Spleen (tissue), 11 donors: Measurements from ENCODE around the gene CYGB. TPM values are rescaled to one million over a fixed set of nuclear protein-coding genes. Genes with fewer than 3 reads are reported as not detected.

ENCODE experiments used
- DNase-seq: peaks from one replicate; pipeline ENCODE4 v3.0.0-alpha.2; 2020
- H3K27ac ChIP-seq, 8 donors: fragments of 200-600 bp; sonication (generic) in 7 of 8; 1 replicate in 4 of 8; 2 replicates in 4 of 8; pipeline versions ENCODE4 v1.5.0 to v1.8.0; 2016 to 2021; ENCODE audit warnings: inconsistent platforms in 4 of 8, mild to moderate bottlenecking in 4 of 8, moderate library complexity in 1 of 8
- H3K27me3 ChIP-seq, 7 donors: fragments of 200-600 bp; sonication (generic) in 6 of 7; replicated peaks in 1 of 7; 1 replicate in 4 of 7; 2 replicates in 3 of 7; pipeline versions ENCODE4 v1.5.0 to v1.8.0; 2016 to 2021; ENCODE audit warnings: inconsistent platforms in 3 of 7, mild to moderate bottlenecking in 1 of 7
- H3K36me3 ChIP-seq, 6 donors: fragments of 200-600 bp; sonication (generic) in 5 of 6; 1 replicate in 4 of 6; 2 replicates in 2 of 6; pipeline versions ENCODE4 v1.5.0 to v1.8.0; 2016 to 2021; ENCODE audit warnings: inconsistent platforms in 2 of 6
- H3K4me1 ChIP-seq, 6 donors: fragments of 200-600 bp; sonication (generic) in 5 of 6; 1 replicate in 3 of 6; 2 replicates in 3 of 6; pipeline versions ENCODE4 v1.5.0 to v1.8.0; 2016 to 2021; ENCODE audit warnings: inconsistent platforms in 3 of 6
- H3K4me3 ChIP-seq, 8 donors: fragments of 200-600 bp; sonication (generic) in 7 of 8; 1 replicate in 4 of 8; 2 replicates in 4 of 8; pipeline versions ENCODE4 v1.5.0 to v1.8.0; 2016 to 2021; ENCODE audit warnings: inconsistent platforms in 4 of 8, mild to moderate bottlenecking in 4 of 8, moderate library complexity in 2 of 8
- H3K9me3 ChIP-seq, 8 donors: fragments of 200-600 bp; sonication (generic) in 7 of 8; 1 replicate in 4 of 8; 2 replicates in 4 of 8; pipeline versions ENCODE4 v1.5.0 to v1.8.0; 2016 to 2021; ENCODE audit warnings: inconsistent platforms in 4 of 8
- CTCF ChIP-seq, 11 experiments: fragments of 200-600 bp in 7 of 11; fragments of 450-650 bp in 4 of 11; sonication (generic) in 4 of 11; IDR thresholded peaks in 8 of 11; conservative IDR thresholded peaks in 3 of 11; 1 replicate in 7 of 11; 2 replicates in 4 of 11; pipeline versions ENCODE4 v1.4.0 to v1.8.0; 2016 to 2021; ENCODE audit warnings: antibody characterized with exemption in 11 of 11, inconsistent platforms in 4 of 11, mild to moderate bottlenecking in 1 of 11
- POLR2A ChIP-seq, 3 donors: fragments of 450-650 bp; IDR thresholded peaks; one replicate each; pipeline ENCODE4 v1.5.1; 2017; ENCODE audit warnings: antibody characterized with exemption in 3 of 3, mild to moderate bottlenecking in 1 of 3
- POLR2AphosphoS5 ChIP-seq, 3 donors: sonication (generic); formaldehyde crosslinking; IDR thresholded peaks; one replicate each; pipeline ENCODE4 v1.5.1; 2017; ENCODE audit warnings: antibody characterized with exemption in 3 of 3
- WGBS, 5 donors: extraction: QIAGEN DNeasy Blood & Tissue Kit in 3 of 5; methylation state at CpG; one replicate each; pipeline versions ENCODE4 v1.1.5 to v1.1.7; 2013 to 2018; 5-methylcytosine and 5-hydroxymethylcytosine counted together
- intact Hi-C: fragments of 100-400 bp; cut with DNase I; formaldehyde crosslinking; loops from one replicate; pipeline ENCODE4 v1.15.0; 2023; ENCODE audit warnings: low total_unique reads
- polyA plus RNA-seq, 3 donors: library from polyadenylated mRNA; stranded (reverse); fragments of 200-250 nt; gene quantifications; one replicate each; pipeline ENCODE4 v1.2.1, GENCODE V29; 2013
- total RNA-seq, 7 donors: library from RNA; depleted of rRNA in 3 of 7; stranded (reverse); fragments of >200 nt in 3 of 7; fragmentation: NEBNext Ultra II Directional in 4 of 7; extraction: Animal tissue kit (Norgen Biotek cat#: 25700) in 4 of 7; gene quantifications; one replicate each; pipeline versions ENCODE4 v1.1.0 to v1.2.1, GENCODE V29; 2016 to 2021
- donor health status: healthy with polysubstance abuse.
- donor health status: DM: no; HTN: no; CAD: no; lungs with moderate emphysema.
- donor health status: DM: no; HTN: no; CAD: no.
- donor health status: Bipolar disorder and iron deficiency.
- donor health status: healthy.
- donor health status: DM: no; HTN: no; CAD: no.
- donor health status: DM: yes; HTN: yes; CAD: no.

Gene CYGB
- total and polyA plus RNA-seq, 10 donors: 3.5 to 21.0 (median 7.7) TPM

GRCh38 chr17:76550712-76551615, 13.5 kb upstream of the CYGB start:
- no peaks in the 10 kb centered on the region for H3K9me3 ChIP-seq
- peak; percentile 32 for DNase-seq
- peaks cover 11 to 69% (median 28%) of the 10 kb centered on the region in 6 donors for H3K4me1 ChIP-seq
- H3K27me3 ChIP-seq: no peaks in the 10 kb centered on the region
- H3K4me3 ChIP-seq: peak overlapping the region in 1 of 8 donors; percentile 32
- peak overlapping the region in 7 of 8 donors; percentile 7 to 64 (median 55) for H3K27ac ChIP-seq
- whole genome bisulfite sequencing, 5 donors: 40 to 51% (median 47%) methylated on average over 15 of the region's 15 CpGs
- TF ChIP-seq POLR2A (IDR thresholded peaks at IDR 0.05) (no peak), POLR2AphosphoS5 (IDR thresholded peaks at IDR 0.05) (peak in 1 of 3 donors; percentile 52), CTCF (IDR thresholded peaks at IDR 0.05 in 8 of 11, conservative IDR thresholded peaks at IDR 0.05 in 3 of 11) (no peak)
- H3K36me3 ChIP-seq: no peaks in the 10 kb centered on the region
- intact Hi-C loops: no loop called here

GRCh38 chr17:76549539-76549938, 12.0 kb upstream of the CYGB start:
- H3K27me3 ChIP-seq: peaks cover 0 to 4% (median 0%) of the 10 kb centered on the region in 7 donors
- no peaks in the 10 kb centered on the region for H3K9me3 ChIP-seq
- no peaks in the 10 kb centered on the region for H3K36me3 ChIP-seq
- no peak overlapping the region for H3K27ac ChIP-seq
- no peak for TF ChIP-seq POLR2AphosphoS5 (IDR thresholded peaks at IDR 0.05)
- no peak for TF ChIP-seq CTCF (IDR thresholded peaks at IDR 0.05 in 8 of 11, conservative IDR thresholded peaks at IDR 0.05 in 3 of 11)
- TF ChIP-seq POLR2A (IDR thresholded peaks at IDR 0.05): no peak
- no peak overlapping the region for H3K4me3 ChIP-seq
- intact Hi-C loops: no loop called here
- H3K4me1 ChIP-seq: peaks cover 22 to 71% (median 39%) of the 10 kb centered on the region in 6 donors
- no peak for DNase-seq
- 89 to 95% (median 90%) methylated on average over 7 of the region's 7 CpGs for WGBS, 5 donors

DNA sequence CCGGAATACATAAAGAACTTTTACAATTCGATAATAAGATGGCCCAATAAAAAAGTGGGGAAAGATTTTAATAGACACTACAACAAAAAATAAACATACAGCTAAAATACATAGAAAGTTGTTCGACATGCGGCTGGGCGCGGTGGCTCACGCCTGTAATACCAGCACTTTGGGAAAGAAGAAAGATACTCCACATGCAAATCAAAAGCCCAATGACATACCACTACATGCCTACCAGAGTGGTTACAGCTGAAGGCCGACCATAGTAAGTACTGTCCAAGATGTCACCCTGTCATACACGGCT, 11.7 kb upstream of the CYGB start:
- TF ChIP-seq CTCF (IDR thresholded peaks at IDR 0.05 in 8 of 11, conservative IDR thresholded peaks at IDR 0.05 in 3 of 11) (no peak), POLR2A (IDR thresholded peaks at IDR 0.05) (no peak), POLR2AphosphoS5 (IDR thresholded peaks at IDR 0.05) (no peak)
- H3K4me3 ChIP-seq: no peak overlapping the region
- DNase-seq: peak; percentile 16
- H3K36me3 ChIP-seq: no peaks in the 10 kb centered on the region
- H3K27ac ChIP-seq: no peak overlapping the region
- peaks cover 0 to 8% (median 0%) of the 10 kb centered on the region in 7 donors for H3K27me3 ChIP-seq
- WGBS, 5 donors: 80 to 93% (median 89%) methylated on average over 9 of the region's 9 CpGs
- intact Hi-C loops: no loop called here
- H3K9me3 ChIP-seq: no peaks in the 10 kb centered on the region
- peaks cover 24 to 71% (median 43%) of the 10 kb centered on the region in 6 donors for H3K4me1 ChIP-seq
